ENCODE results near the gene NUDT1. TPM values are rescaled to one million over a fixed set of nuclear protein-coding genes. Genes with fewer than 3 reads are reported as not detected.

Gene NUDT1
- total RNA-seq, 1 experiment from 2014 or later: 84.7 TPM

GRCh38 chr7:2198206-2198605 lies 43.8 kb upstream of the NUDT1 start:
- no peaks in the 10 kb centered on the region for H3K27me3 Mint-ChIP-seq (ENCODE audit: low read depth)

More at GRCh38 chr7:2198206-2198605, 43.8 kb upstream of the NUDT1 start:
- H3K79me2 ChIP-seq (ENCODE audit: insufficient read depth, low read length): no peaks in the 10 kb centered on the region; the same call in 1 of the 2 replicates
- H4K5ac ChIP-seq (ENCODE audit: insufficient read length, low read depth, low read length): no peak overlapping the region
- H3K4me2 ChIP-seq (ENCODE audit: insufficient read depth, insufficient read length, low read length): no peak overlapping the region
- peak; percentile 28 for DNase-seq
- no peak overlapping the region for H2BK15ac ChIP-seq (ENCODE audit: low read depth, low read length)
- no peak overlapping the region for H2AFZ ChIP-seq (ENCODE audit: low read length)
- no peak overlapping the region for H4K8ac ChIP-seq (replicated peaks; ENCODE audit: insufficient read length, low read depth, low read length)
- no peak overlapping the region for H3K4ac ChIP-seq (ENCODE audit: low read depth, low read length)
- no peaks in the 10 kb centered on the region for H3K9me3 ChIP-seq (ENCODE audit: control insufficient read depth, low read depth, low read length)
- H2BK12ac ChIP-seq (ENCODE audit: insufficient read length, low read depth, low read length): no peak overlapping the region
- TF ChIP-seq, protein P1, sequence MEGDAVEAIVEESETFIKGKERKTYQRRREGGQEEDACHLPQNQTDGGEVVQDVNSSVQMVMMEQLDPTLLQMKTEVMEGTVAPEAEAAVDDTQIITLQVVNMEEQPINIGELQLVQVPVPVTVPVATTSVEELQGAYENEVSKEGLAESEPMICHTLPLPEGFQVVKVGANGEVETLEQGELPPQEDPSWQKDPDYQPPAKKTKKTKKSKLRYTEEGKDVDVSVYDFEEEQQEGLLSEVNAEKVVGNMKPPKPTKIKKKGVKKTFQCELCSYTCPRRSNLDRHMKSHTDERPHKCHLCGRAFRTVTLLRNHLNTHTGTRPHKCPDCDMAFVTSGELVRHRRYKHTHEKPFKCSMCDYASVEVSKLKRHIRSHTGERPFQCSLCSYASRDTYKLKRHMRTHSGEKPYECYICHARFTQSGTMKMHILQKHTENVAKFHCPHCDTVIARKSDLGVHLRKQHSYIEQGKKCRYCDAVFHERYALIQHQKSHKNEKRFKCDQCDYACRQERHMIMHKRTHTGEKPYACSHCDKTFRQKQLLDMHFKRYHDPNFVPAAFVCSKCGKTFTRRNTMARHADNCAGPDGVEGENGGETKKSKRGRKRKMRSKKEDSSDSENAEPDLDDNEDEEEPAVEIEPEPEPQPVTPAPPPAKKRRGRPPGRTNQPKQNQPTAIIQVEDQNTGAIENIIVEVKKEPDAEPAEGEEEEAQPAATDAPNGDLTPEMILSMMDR (conservative IDR thresholded peaks at IDR 0.05): no peak
- H2BK5ac ChIP-seq (ENCODE audit: insufficient read length, low read length): no peak overlapping the region
- no peak overlapping the region for H2BK20ac ChIP-seq (ENCODE audit: low read depth, low read length, poor library complexity, severe bottlenecking)
- Mint-ChIP-seq H3K4me3 (no peak overlapping the region), H3K9me3 (peaks cover 3 to 10% of the 10 kb centered on the region in 2 experiments; a peak in 4 of 5 replicates), H3K4me1 (no peaks in the 10 kb centered on the region), H3K27ac (no peak overlapping the region; a peak in 1 of 7 replicates), H3K36me3 (ENCODE audit: insufficient read depth in 1 of 3, low read depth in 3 of 3) (peaks cover 37 to 48% (median 42%) of the 10 kb centered on the region in 3 experiments)
- no peak overlapping the region for H2AK5ac ChIP-seq (ENCODE audit: insufficient read length, low read length)
- H3K9ac ChIP-seq (ENCODE audit: extremely low read depth, insufficient read length, low read length): no peak overlapping the region
- H4K91ac ChIP-seq (ENCODE audit: insufficient read length, low read depth, low read length): no peak overlapping the region
- no peak overlapping the region for H3K27ac ChIP-seq (ENCODE audit: insufficient read length, low read depth, low read length)
- WGBS (ENCODE audit: extremely low coverage, insufficient read length, low lambda C conversion rate): no CpG with 5 or more reads among the region's 15 CpGs
- no peak overlapping the region for H3K18ac ChIP-seq (ENCODE audit: insufficient read length, low read depth, low read length)
- H3K4me1 ChIP-seq (ENCODE audit: insufficient read depth, low read length): no peaks in the 10 kb centered on the region
- H3K23me2 ChIP-seq (ENCODE audit: insufficient read length, low read depth, low read length, poor library complexity, severe bottlenecking): no peaks in the 10 kb centered on the region
- H2BK120ac ChIP-seq (ENCODE audit: low read depth, low read length, poor library complexity, severe bottlenecking): no peak overlapping the region
- no peaks in the 10 kb centered on the region for H4K20me1 ChIP-seq (ENCODE audit: control insufficient read depth, insufficient read depth, insufficient read length)
- H3K79me1 ChIP-seq (ENCODE audit: insufficient read depth, low read depth, low read length, poor library complexity, severe bottlenecking): no peaks in the 10 kb centered on the region
- no peak overlapping the region for H3K23ac ChIP-seq (ENCODE audit: insufficient read length, low read depth, low read length)
- no peak overlapping the region for H3T11ph ChIP-seq (ENCODE audit: low read length)
- no peak overlapping the region; the same call in 1 of the 2 replicates for H3K14ac ChIP-seq (ENCODE audit: insufficient read depth, low read length)
- H3K27me3 ChIP-seq (ENCODE audit: insufficient read depth, low read length): no peaks in the 10 kb centered on the region; the same call in 1 of the 2 replicates
- no peak overlapping the region for H3K56ac ChIP-seq (ENCODE audit: insufficient read length, low read depth, low read length)
